GM12801 (cell line): ENCODE measurements around the gene SOX5.

ENCODE experiments used
- CTCF ChIP-seq: IDR thresholded peaks from one replicate; pipeline ENCODE4 v1.5.1; 2011; ENCODE audit warnings: control low read depth; ENCODE audit not compliant: insufficient read length; ENCODE audit errors: extremely low read depth

Gene SOX5

GRCh38 chr12:23949348-23950209, at the start of gene SOX5:
Gene SOX5, minus strand, starts transcription at chr12:23949670. Its CDS starts 69 bp downstream, at chr12:23949601.
- TF ChIP-seq CTCF = no peak

- no peak for TF ChIP-seq CTCF
Observed at GRCh38 chr12:23987046-23987445, 37.6 kb upstream of the SOX5 start.

GRCh38 chr12:23980826-23981225, 31.4 kb upstream of the SOX5 start:
- no peak for TF ChIP-seq CTCF

GRCh38 chr12:23964812-23965211, 15.3 kb upstream of the SOX5 start:
- no peak for TF ChIP-seq CTCF

- no peak for TF ChIP-seq CTCF
Observed at GRCh38 chr12:23959826-23960225, 10.4 kb upstream of the SOX5 start.

- TF ChIP-seq CTCF = no peak
Observed at GRCh38 chr12:23954332-23954731, 4.9 kb upstream of the SOX5 start.

GRCh38 chr12:23952071-23952470, 2.6 kb upstream of the SOX5 start:
- no peak for TF ChIP-seq CTCF
